Measurements from ENCODE around the gene H2BK1. TPM values are rescaled to one million over a fixed set of nuclear protein-coding genes. Genes with fewer than 3 reads are reported as not detected.
A peak's percentile ranks its signal among the peaks of the same experiment; 100 is the strongest.

H2BK1 gene
- total RNA-seq, 1 donor from 2014 or later = not detected

DNA sequence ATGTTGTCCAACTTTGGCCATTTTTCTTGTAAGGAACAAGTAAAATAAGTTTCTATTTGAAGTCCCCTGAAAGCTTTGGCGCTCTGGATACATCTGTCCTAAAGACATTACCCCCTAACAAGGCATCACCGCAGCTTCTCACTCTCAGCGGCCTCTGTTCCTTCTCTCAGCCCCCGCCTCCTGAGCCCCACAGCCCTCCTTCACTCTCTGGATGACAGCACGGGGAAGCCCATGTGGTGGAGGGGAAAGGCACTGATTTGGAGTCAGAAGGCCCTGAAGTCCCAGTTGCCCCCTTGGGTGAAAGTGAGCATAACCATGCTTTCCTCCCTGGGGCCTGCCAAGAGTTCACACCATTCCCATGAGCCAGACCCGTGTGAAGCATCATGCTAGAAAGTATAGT, 4.6 kb downstream of the H2BK1 start:
- DNase-seq (ENCODE audit: low read depth) = no peak

DNA sequence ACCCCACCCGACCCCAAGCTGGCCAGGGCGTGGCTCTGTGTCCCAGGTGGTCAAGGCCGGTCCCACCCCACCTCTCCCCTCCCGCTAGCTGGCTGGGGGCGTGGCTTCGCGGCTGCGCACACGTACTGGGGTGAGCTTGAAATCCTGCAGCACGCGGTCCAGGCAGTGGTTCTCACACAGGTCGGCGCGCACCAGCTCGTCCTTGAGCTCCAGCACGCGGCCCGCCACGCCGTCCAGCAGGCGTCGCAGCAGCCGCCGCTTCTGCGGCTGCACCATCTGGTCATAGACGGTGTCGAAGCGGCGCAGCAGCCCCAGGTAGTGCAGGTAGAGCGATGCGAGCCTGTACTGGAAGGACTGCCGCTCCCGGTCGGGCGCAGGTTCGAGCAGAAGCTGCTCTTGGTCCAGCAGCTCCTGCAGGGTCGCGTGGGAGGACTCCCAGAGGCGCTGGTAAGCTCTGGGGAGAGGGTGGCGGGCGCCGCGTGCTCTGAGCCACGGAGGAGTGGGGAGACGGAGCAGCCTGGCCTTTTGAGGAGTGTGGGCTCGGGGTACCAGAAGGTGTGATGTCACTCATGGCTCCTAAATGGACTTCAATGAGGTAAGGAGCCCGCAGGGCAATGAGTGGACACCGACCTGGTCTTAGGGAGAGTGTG, 5.8 kb downstream of the H2BK1 start:
- DNase-seq (ENCODE audit: low read depth) = no peak

DNA sequence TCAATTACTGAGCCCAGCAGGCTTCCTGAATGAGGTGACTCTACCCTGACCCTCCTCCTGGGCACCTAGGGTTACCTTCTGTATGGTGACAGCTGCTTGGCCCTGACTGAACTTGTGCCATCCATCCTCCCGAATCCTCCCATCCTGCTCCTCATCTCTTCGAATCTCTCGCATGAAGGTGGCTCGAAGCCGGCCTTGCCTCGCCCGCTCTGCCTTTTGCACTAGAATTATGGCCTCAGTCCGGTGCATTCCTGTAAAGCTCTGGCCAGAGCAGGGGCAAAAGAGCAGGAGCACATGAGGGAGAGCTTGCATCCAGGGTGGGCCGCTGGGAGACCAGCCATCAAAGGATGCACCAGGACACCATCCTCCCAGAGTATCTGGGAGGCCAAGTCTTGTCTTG, 7.5 kb downstream of the H2BK1 start:
- DNase-seq (ENCODE audit: low read depth) = no peak

- DNase-seq (ENCODE audit: low read depth) = no peak
Measured at GRCh38 chr7:151201751-151202150, 8.5 kb downstream of the H2BK1 start.

DNA sequence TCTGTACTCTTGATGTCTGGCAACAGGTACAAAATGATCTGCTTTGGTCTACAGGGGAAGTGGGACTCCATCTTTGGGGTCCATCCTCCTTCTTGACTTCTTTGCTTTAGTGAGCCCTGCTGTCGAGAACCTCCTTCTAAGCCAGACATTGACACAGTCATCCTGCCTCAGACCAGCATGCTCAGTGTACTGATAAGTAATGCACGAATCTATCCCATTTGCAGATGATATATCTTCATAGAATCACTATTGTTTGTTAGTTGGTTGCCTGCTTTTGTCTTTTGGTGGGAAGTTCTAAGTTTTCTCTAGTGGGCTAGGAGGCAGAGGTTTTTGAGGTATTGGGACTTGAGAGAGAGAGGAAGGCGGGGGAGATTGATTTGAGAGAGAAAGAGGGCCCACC, 8.9 kb downstream of the H2BK1 start:
- no peak for DNase-seq (ENCODE audit: low read depth)

GRCh38 chr7:151198945-151199848, 11.1 kb downstream of the H2BK1 start:
- DNase-seq (ENCODE audit: low read depth) = no peak

GRCh38 chr7:151197932-151198331, 12.4 kb downstream of the H2BK1 start:
- no peak for DNase-seq (ENCODE audit: low read depth)

- DNase-seq (ENCODE audit: low read depth) = no peak
Measured at GRCh38 chr7:151195616-151196450, 14.5 kb downstream of the H2BK1 start.

GRCh38 chr7:151194188-151194587, 16.1 kb downstream of the H2BK1 start:
- DNase-seq (ENCODE audit: low read depth) = no peak

GRCh38 chr7:151193203-151193978, 16.9 kb downstream of the H2BK1 start:
- DNase-seq (ENCODE audit: low read depth) = no peak

DNA sequence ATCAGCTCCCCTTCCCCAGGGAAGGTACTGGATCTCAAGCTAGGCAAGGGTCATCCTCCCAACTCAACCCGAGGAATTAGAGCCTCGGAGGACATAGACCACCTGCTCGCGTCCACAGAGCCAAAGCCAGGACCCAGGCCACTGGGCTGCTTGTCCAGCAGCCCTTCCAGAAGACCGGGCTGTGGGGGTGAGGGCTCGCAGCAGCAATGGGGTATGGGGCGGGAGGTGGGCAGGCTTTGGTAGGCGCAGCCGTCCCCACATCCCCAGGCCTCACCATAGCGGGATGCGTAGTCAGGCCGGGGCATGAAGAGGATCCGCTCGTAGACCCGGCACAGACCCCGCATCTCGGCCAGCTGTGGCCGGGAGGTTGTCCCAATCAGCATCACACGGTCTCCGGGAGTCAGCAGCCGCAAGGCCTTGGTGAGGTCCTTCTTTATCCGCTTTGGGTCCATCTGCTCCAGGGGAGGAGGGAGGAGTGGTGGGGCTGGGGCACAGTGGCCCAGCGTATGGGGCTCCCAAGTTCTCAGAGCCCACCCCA, 18.2 kb downstream of the H2BK1 start:
- no peak for DNase-seq (ENCODE audit: low read depth)

GRCh38 chr7:151191544-151191943, 18.7 kb downstream of the H2BK1 start:
- DNase-seq (ENCODE audit: low read depth) = peak; percentile 33

- no peak for DNase-seq (ENCODE audit: low read depth)
Measured at GRCh38 chr7:151189038-151189437, 21.2 kb downstream of the H2BK1 start.

DNA sequence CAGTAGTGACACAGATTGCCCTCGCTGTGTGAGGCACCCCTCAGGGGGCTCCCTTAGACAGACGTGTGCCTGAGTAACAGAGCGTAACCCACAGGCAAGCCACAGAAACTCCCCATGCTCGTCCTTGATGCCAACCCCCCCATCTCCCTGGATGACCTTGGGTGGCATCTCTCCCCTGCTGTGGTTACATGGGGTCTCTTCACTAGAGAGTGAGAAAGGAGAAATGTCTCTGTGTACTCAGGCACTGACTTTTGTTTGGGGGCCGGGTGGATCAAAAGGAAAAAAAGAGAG, 22.1 kb downstream of the H2BK1 start:
- no peak for DNase-seq (ENCODE audit: low read depth)

- DNase-seq (ENCODE audit: low read depth) = peak; percentile 50
Measured at GRCh38 chr7:151187409-151188251, 22.7 kb downstream of the H2BK1 start.

DNA sequence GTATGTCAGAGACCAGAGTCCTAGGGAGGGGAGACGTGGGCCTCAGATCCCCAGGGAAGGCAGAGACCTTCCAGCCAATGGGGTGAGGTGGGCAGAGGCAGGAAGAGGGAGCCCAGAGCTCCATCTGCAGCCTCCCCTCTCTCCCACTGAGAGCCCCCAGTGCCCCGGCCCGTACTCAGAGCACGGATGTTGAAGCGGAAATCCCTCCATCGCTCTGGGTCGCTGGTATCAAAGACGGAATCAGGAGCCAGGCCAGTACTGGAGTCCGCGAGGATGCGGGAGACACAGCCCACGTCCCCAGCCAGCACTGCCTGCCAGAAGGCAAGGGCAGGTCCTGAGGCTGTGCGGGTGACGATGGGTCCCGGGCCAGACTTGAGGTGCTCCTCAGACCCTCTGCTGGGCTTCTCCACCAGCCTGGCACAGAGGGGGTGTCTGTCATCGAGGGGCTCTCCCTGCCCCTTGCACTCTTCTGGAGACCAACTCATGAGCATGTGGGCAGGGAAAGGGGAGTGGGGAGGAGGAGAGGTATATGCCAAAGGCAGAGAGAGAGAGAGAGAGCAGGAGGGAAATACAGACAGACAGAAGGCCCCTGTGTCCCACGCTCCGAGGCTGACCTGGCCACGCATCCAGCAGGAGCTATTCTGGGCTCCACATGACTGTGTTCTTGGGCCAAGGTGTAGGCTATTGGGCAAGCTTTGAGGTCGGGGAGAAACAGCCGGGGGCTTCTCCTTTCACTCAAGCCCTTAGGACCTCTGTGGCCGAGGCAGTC, 23.5 kb downstream of the H2BK1 start, which contains the start of gene ASB10:
ASB10 (minus strand) TSS at position 611 of the 769 bp plus-strand sequence; CDS start at position 491, 120 bp downstream.
- DNase-seq (ENCODE audit: low read depth) = no peak

DNA sequence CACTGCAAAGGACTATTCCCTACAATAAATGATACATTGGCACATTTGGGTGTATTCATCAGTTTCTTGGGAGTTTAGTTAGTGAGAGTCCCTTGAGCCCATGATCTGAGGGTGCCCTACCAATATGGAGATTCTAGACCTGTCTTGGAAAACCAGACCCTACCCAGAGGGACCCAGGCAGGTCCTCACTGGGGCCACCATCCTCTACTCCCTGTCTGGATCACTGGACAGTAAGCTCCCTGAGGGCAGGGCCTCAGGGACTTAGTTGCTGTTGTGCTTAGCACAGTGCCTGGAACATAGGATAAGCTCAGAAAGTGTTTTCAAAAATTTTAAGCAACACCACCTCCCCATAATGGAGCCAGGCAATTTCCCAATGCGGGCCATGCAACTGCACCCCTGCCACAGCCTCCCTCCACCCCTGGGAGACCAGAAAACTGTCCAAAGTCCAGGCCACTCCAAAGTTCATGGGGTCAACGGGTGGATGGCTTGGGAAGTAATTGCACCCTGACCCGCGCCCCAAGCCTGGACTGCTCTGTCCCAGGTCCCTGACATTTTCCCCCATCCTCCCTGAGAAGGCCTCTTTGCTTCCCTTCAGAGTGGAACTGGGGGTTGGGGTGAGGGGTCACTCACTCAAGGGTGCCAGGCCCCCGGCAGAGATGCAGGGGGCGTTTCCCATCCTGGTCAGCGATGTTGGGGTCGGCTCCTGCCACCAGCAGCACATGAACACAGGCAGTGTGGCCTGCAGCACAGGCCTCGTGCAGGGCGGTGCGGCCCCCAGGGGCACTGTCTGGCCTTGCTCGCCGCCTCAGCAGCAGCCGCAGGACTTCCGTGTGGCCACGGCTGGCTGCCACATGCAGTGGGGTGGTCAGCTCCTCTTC, 24.3 kb downstream of the H2BK1 start:
- no peak for DNase-seq (ENCODE audit: low read depth)

DNA sequence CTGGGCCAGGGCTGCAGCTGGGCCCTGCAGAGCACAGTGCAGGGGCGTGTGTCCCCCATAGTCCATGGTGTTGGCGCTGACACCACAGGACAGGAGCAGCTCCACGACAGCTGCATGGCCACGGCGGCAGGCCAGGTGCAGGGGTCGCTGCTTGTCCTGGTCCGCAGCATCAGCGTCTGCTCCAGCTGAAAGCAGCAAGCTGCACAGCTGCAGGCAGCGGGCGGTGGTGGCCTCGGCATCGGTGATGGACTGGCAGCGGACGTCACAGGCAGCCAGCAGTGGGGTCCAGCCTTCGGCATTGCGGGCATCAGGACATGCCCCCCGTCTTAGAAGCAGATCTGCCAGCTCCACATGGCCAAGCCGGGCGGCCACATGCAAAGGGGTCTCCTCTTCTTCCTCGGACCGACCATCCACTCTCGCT, 29.3 kb downstream of the H2BK1 start:
- peak; percentile 11 for DNase-seq (ENCODE audit: low read depth)

All from myocyte (in vitro differentiated cells).